Measurements from ENCODE around the gene GIPR.
A peak's percentile ranks its signal among the peaks of the same experiment; 100 is the strongest.

GIPR gene

DNA sequence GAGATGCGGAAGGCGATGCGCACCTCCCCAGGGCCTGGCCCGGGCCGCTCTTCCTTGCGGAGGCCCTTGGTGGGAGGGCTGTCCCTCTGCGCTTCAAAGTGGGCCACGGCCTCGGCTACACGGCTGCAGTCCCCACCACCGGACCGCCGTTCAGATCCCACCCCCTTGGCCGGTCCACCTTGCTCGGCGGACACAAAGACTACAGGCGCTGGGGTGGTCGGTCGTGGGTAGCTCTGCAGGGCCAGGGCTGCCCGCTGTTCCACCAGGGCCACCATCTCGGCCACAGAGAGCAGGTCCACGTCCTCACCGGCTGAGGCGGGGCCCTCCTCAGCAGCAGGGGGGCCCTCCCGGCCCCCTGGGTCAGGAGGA, 44.7 kb downstream of the GIPR start:
- POLR2A ChIA-PET: interaction anchor here (1.5 to 2.4 kb wide), 2 partner anchors 18 to 20 kb away, joined by 4 to 12 read pairs; partner anchors contain the start of genes FBXO46, QPCTL and SNRPD2

DNA sequence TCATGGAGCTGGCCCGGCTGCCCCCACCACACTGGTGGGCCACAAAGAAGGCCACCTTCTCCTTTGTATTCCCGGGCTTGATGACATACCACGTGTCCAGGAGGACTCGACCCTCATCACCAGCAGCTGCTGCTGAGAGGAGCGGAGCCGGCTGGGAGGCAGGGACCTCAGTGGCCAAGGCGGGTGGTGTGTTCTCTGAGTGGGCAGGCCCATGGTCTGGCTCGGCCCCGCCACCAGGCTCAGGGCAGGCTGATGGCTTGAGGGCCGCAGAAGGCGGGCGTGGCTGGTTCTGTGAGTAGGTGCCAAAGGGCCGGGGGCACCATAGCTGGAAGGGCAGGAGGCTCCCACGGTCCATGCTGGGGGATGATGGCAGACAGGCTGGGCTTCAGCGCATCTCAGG, 45.1 kb downstream of the GIPR start:
- H3K9me3 ChIP-seq (ENCODE audit: control insufficient read depth, insufficient read depth, low read depth, low read length): no peaks in the 10 kb centered on the region
- TF ChIP-seq ZNF157 (tag by site-specific recombination; IDR thresholded peaks at IDR 0.05) (no peak), ZNF426 (tag by site-specific recombination; IDR thresholded peaks at IDR 0.05) (no peak), EGR2 (tag by site-specific recombination; IDR thresholded peaks at IDR 0.05; ENCODE audit: low read depth) (peak; percentile 32; the same call in 1 of the 2 replicates), ZNF37A (tag by site-specific recombination; IDR thresholded peaks at IDR 0.05) (no peak)
- H3K36me3 ChIP-seq (ENCODE audit: control insufficient read depth in 2 of 2, insufficient read depth in 1 of 2, low read length in 2 of 2): peaks cover 6 to 28% of the 10 kb centered on the region in 2 experiments; a peak in 2 of 3 replicates
- H3K4me3 ChIP-seq (ENCODE audit: low read depth, low read length): no peak overlapping the region
- ChIA-PET POLR2A (interaction anchor here (1.5 to 2.4 kb wide), 2 partner anchors 18 to 21 kb away, joined by 4 to 12 read pairs; partner anchors contain the start of genes FBXO46, QPCTL and SNRPD2), CTCF (interaction anchor here (1.3 to 7.7 kb wide), 2 partner anchors 20 to 56 kb away, joined by 6 to 64 read pairs; partner anchors contain the start of genes QPCTL, SIX5 and SNRPD2)
- peaks cover 18% of the 10 kb centered on the region for H3K4me1 ChIP-seq (ENCODE audit: control insufficient read depth, insufficient read depth, low read length)
- no peak overlapping the region for H3K27ac ChIP-seq (ENCODE audit: extremely low read depth, low read depth, low read length)

More for the DNA sequence above, 44.7 kb downstream of the GIPR start:
- no peaks in the 10 kb centered on the region for H3K9me3 ChIP-seq (ENCODE audit: control insufficient read depth, insufficient read depth, low read depth, low read length)
- TF ChIP-seq ZFHX2 (tag by site-specific recombination; conservative IDR thresholded peaks at IDR 0.05) (no peak), BCL11B (tag by site-specific recombination; IDR thresholded peaks at IDR 0.05; ENCODE audit: low read depth) (no peak), ZNF10 (tag by site-specific recombination; IDR thresholded peaks at IDR 0.05) (peak; percentile 74)
- TF ChIP-seq, protein P1, sequence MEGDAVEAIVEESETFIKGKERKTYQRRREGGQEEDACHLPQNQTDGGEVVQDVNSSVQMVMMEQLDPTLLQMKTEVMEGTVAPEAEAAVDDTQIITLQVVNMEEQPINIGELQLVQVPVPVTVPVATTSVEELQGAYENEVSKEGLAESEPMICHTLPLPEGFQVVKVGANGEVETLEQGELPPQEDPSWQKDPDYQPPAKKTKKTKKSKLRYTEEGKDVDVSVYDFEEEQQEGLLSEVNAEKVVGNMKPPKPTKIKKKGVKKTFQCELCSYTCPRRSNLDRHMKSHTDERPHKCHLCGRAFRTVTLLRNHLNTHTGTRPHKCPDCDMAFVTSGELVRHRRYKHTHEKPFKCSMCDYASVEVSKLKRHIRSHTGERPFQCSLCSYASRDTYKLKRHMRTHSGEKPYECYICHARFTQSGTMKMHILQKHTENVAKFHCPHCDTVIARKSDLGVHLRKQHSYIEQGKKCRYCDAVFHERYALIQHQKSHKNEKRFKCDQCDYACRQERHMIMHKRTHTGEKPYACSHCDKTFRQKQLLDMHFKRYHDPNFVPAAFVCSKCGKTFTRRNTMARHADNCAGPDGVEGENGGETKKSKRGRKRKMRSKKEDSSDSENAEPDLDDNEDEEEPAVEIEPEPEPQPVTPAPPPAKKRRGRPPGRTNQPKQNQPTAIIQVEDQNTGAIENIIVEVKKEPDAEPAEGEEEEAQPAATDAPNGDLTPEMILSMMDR (tag by site-specific recombination; IDR thresholded peaks at IDR 0.05): no peak
- TF ChIP-seq, protein P2, sequence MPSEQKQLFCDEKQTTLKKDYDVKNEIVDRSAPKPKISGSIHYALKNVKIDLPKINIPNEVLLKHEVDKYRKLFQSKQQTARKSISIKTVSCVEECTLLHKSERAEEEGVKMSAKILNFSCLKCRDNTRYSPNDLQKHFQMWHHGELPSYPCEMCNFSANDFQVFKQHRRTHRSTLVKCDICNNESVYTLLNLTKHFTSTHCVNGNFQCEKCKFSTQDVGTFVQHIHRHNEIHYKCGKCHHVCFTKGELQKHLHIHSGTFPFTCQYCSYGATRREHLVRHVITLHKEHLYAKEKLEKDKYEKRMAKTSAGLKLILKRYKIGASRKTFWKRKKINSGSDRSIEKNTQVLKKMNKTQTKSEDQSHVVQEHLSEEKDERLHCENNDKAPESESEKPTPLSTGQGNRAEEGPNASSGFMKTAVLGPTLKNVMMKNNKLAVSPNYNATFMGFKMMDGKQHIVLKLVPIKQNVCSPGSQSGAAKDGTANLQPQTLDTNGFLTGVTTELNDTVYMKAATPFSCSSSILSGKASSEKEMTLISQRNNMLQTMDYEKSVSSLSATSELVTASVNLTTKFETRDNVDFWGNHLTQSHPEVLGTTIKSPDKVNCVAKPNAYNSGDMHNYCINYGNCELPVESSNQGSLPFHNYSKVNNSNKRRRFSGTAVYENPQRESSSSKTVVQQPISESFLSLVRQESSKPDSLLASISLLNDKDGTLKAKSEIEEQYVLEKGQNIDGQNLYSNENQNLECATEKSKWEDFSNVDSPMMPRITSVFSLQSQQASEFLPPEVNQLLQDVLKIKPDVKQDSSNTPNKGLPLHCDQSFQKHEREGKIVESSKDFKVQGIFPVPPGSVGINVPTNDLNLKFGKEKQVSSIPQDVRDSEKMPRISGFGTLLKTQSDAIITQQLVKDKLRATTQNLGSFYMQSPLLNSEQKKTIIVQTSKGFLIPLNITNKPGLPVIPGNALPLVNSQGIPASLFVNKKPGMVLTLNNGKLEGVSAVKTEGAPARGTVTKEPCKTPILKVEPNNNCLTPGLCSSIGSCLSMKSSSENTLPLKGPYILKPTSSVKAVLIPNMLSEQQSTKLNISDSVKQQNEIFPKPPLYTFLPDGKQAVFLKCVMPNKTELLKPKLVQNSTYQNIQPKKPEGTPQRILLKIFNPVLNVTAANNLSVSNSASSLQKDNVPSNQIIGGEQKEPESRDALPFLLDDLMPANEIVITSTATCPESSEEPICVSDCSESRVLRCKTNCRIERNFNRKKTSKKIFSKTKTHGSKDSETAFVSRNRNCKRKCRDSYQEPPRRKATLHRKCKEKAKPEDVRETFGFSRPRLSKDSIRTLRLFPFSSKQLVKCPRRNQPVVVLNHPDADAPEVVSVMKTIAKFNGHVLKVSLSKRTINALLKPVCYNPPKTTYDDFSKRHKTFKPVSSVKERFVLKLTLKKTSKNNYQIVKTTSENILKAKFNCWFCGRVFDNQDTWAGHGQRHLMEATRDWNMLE (tag by site-specific recombination; conservative IDR thresholded peaks at IDR 0.05; ENCODE audit: low read depth): no peak
- CTCF ChIA-PET: interaction anchor here (7.7 kb wide), 1 partner anchor 20 kb away, joined by 64 read pairs; the partner anchor contains the start of genes QPCTL and SNRPD2
- no peak overlapping the region for H3K27ac ChIP-seq (ENCODE audit: extremely low read depth, low read depth, low read length)
- peaks cover 6 to 28% of the 10 kb centered on the region in 2 experiments; a peak in 2 of 3 replicates for H3K36me3 ChIP-seq (ENCODE audit: control insufficient read depth in 2 of 2, insufficient read depth in 1 of 2, low read length in 2 of 2)
- no peak overlapping the region for H3K4me3 ChIP-seq (ENCODE audit: low read depth, low read length)
- H3K4me1 ChIP-seq (ENCODE audit: control insufficient read depth, insufficient read depth, low read length): peaks cover 13% of the 10 kb centered on the region

DNA sequence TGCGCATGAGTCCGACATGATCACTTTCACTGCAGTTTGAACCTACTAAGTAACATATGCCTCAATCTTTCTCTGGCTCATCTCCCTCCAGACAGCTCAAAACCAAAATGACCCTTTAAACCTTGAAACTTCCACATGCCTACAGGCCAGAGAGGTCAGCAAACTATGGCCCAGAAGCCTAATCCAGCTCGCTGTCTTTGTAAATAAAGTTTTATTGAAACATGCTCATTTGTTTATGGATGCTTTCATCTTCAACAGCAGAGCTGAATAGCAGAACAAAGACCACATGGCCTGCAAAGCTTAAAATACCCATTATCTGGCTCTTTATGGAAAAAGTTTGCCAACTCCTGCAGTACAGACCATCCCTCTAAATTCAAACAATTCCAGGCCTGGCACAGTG, 47.1 kb downstream of the GIPR start:
- ChIA-PET POLR2A (interaction anchor here (0.6 to 6.5 kb wide), 5 partner anchors 16 to 280 kb away, joined by 3 to 133 read pairs (median 6); partner anchors contain the start of genes CCDC61, FBXO46, QPCTL and SIX5), CTCF (interaction anchor here (1.1 to 7.7 kb wide), 5 partner anchors 8 to 55 kb away, joined by 4 to 64 read pairs (median 5); partner anchors contain the start of genes QPCTL, SIX5 and SNRPD2)
- H3K27ac ChIP-seq (ENCODE audit: extremely low read depth, low read depth, low read length): no peak overlapping the region; the same call in 1 of the 2 replicates
- H3K4me3 ChIP-seq (ENCODE audit: low read depth, low read length): no peak overlapping the region
- H3K9me3 ChIP-seq (ENCODE audit: control insufficient read depth, insufficient read depth, low read depth, low read length): no peaks in the 10 kb centered on the region
- H3K4me1 ChIP-seq (ENCODE audit: control insufficient read depth, insufficient read depth, low read length): peaks cover 19% of the 10 kb centered on the region
- peaks cover 14 to 34% of the 10 kb centered on the region in 2 experiments; a peak in 2 of 3 replicates for H3K36me3 ChIP-seq (ENCODE audit: control insufficient read depth in 2 of 2, insufficient read depth in 1 of 2, low read length in 2 of 2)
- TF ChIP-seq ZNF423 (tag by site-specific recombination; IDR thresholded peaks at IDR 0.05): no peak
- TF ChIP-seq, protein P3, sequence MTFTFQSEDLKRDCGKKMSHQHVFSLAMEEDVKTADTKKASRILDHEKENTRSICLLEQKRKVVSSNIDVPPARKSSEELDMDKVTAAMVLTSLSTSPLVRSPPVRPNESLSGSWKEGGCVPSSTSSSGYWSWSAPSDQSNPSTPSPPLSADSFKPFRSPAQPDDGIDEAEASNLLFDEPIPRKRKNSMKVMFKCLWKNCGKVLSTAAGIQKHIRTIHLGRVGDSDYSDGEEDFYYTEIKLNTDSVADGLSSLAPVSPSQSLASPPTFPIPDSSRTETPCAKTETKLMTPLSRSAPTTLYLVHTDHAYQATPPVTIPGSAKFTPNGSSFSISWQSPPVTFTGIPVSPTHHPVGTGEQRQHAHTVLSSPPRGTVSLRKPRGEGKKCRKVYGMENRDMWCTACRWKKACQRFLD (tag by site-specific recombination; IDR thresholded peaks at IDR 0.05): no peak
- TF ChIP-seq ZNF157 (tag by site-specific recombination; IDR thresholded peaks at IDR 0.05): no peak
- no peak for TF ChIP-seq MEIS1 (CRISPR knock-in tag; IDR thresholded peaks at IDR 0.05; ENCODE audit: borderline replicate concordance)
- no peak for TF ChIP-seq ZNF654 (tag by site-specific recombination; IDR thresholded peaks at IDR 0.05; ENCODE audit: low read depth)
- TF ChIP-seq, protein P4, sequence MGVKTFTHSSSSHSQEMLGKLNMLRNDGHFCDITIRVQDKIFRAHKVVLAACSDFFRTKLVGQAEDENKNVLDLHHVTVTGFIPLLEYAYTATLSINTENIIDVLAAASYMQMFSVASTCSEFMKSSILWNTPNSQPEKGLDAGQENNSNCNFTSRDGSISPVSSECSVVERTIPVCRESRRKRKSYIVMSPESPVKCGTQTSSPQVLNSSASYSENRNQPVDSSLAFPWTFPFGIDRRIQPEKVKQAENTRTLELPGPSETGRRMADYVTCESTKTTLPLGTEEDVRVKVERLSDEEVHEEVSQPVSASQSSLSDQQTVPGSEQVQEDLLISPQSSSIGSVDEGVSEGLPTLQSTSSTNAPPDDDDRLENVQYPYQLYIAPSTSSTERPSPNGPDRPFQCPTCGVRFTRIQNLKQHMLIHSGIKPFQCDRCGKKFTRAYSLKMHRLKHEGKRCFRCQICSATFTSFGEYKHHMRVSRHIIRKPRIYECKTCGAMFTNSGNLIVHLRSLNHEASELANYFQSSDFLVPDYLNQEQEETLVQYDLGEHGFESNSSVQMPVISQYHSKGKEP (tag by site-specific recombination; IDR thresholded peaks at IDR 0.05): no peak
- TF ChIP-seq, protein P5, sequence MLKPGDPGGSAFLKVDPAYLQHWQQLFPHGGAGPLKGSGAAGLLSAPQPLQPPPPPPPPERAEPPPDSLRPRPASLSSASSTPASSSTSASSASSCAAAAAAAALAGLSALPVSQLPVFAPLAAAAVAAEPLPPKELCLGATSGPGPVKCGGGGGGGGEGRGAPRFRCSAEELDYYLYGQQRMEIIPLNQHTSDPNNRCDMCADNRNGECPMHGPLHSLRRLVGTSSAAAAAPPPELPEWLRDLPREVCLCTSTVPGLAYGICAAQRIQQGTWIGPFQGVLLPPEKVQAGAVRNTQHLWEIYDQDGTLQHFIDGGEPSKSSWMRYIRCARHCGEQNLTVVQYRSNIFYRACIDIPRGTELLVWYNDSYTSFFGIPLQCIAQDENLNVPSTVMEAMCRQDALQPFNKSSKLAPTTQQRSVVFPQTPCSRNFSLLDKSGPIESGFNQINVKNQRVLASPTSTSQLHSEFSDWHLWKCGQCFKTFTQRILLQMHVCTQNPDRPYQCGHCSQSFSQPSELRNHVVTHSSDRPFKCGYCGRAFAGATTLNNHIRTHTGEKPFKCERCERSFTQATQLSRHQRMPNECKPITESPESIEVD (tag by site-specific recombination; IDR thresholded peaks at IDR 0.05): no peak
- no peak for TF ChIP-seq ZNF2 (tag by site-specific recombination; IDR thresholded peaks at IDR 0.05)
- no peak for TF ChIP-seq ZNF76 (tag by site-specific recombination; IDR thresholded peaks at IDR 0.05; ENCODE audit: borderline replicate concordance, low read depth)
- TF ChIP-seq ZNF777 (tag by site-specific recombination; IDR thresholded peaks at IDR 0.05; ENCODE audit: borderline replicate concordance): no peak
- TF ChIP-seq SP3 (tag by site-specific recombination; IDR thresholded peaks at IDR 0.05): no peak
